ENCODE data around the gene PDCD6IP.

Gene PDCD6IP

DNA sequence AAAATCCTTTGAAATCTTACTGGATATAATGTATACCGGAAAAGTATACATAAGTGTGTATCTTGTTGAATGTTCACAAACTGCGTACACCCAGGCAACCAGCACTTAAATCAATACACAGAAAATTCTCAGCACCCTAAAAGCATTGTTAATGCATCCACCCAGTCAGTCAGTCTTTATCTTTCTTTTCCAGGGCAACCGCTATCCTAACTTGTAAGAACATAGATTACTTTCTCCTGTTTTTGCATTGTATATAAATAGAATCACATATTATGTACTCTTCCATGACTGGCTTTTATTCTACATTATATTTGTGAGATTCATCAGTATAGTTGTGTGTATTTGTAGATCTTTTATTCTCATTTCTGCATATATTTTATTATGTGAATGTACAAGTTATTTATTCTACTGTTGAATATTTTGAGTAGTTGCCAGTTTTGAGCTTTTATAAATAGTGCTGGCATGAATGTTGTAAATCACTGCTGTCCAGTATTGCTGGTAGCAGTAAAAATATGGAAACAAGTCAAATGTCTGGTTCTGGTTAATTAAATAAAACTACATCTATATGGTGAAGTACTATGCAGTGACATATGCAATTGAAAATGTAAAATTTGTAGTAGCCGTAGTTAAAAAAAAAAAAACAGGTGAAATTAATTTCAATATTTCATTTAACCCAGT, 62.1 kb downstream of the PDCD6IP start:
- Histone ChIP-seq H3K4me3 (ENCODE audit: control insufficient read depth in 1 of 7, extremely low read depth in 1 of 7, insufficient read depth in 4 of 7, low read depth in 2 of 7, low read length in 6 of 7) (no peak overlapping the region), H3K36me3 (ENCODE audit: control insufficient read depth in 4 of 4, insufficient read depth in 4 of 4, low read length in 3 of 4) (peaks cover 5 to 48% (median 23%) of the 10 kb centered on the region in 4 experiments), H3K27me3 (replicated peaks in 2 of 5; ENCODE audit: control insufficient read depth in 4 of 5, insufficient read depth in 5 of 5, low read length in 4 of 5) (no peaks in the 10 kb centered on the region), H3K4me1 (ENCODE audit: control extremely low read depth in 1 of 4, control insufficient read depth in 4 of 4, insufficient read depth in 4 of 4, low read length in 3 of 4) (peaks cover 0 to 7% (median 0%) of the 10 kb centered on the region in 4 experiments), H3K27ac (ENCODE audit: insufficient read depth in 1 of 2, low read depth in 1 of 2, low read length in 2 of 2, poor library complexity in 1 of 2, severe bottlenecking in 2 of 2) (no peak overlapping the region), H3K9me3 (ENCODE audit: control extremely low read depth in 1 of 5, control insufficient read depth in 4 of 5, insufficient read depth in 2 of 5, low read depth in 1 of 5, low read length in 4 of 5) (no peaks in the 10 kb centered on the region)
- ChIA-PET CTCF (interaction anchor here (1.2 kb wide), 1 partner anchor 23 kb away, joined by 4 read pairs; no protein-coding TSS in a partner anchor), POLR2A (no interaction called here)
- no CpG with 5 or more reads among the region's 4 CpGs for WGBS (ENCODE audit: insufficient coverage)
- DNase-seq, result no peak

DNA sequence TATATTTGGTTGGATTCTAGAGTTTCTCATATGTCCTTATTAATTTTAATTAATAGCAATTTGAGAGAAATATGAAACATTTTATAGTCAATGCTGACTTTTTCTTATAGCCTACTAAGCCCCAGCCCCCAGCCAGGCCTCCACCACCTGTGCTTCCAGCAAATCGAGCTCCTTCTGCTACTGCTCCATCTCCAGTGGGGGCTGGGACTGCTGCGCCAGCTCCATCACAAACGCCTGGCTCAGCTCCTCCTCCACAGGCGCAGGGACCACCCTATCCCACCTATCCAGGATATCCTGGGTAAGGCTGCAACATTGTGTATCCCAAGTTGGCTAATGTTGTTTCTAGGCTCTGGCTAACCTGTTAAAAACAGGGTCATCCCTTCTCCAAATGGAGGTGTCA, 66.7 kb downstream of the PDCD6IP start:
- H3K27me3 ChIP-seq (replicated peaks in 2 of 5; ENCODE audit: control insufficient read depth in 4 of 5, insufficient read depth in 5 of 5, low read length in 4 of 5), result no peaks in the 10 kb centered on the region
- H3K4me3 ChIP-seq (ENCODE audit: control insufficient read depth in 1 of 7, extremely low read depth in 1 of 7, insufficient read depth in 4 of 7, low read depth in 2 of 7, low read length in 6 of 7), result no peak overlapping the region
- H3K4me1 ChIP-seq (ENCODE audit: control extremely low read depth in 1 of 4, control insufficient read depth in 4 of 4, insufficient read depth in 4 of 4, low read length in 3 of 4), result no peaks in the 10 kb centered on the region
- peak overlapping the region in 1 of 2 experiments; percentile 4 for H3K27ac ChIP-seq (ENCODE audit: insufficient read depth in 1 of 2, low read depth in 1 of 2, low read length in 2 of 2, poor library complexity in 1 of 2, severe bottlenecking in 2 of 2)
- no peaks in the 10 kb centered on the region for H3K9me3 ChIP-seq (ENCODE audit: control extremely low read depth in 1 of 5, control insufficient read depth in 4 of 5, insufficient read depth in 2 of 5, low read depth in 1 of 5, low read length in 4 of 5)
- DNase-seq, result no peak
- peaks cover 17 to 47% (median 32%) of the 10 kb centered on the region in 4 experiments for H3K36me3 ChIP-seq (ENCODE audit: control insufficient read depth in 4 of 4, insufficient read depth in 4 of 4, low read length in 3 of 4)
- ChIA-PET POLR2A (no interaction called here), CTCF (no interaction called here)
- WGBS (ENCODE audit: insufficient coverage), result 95% methylated on average over 4 of the region's 4 CpGs

DNA sequence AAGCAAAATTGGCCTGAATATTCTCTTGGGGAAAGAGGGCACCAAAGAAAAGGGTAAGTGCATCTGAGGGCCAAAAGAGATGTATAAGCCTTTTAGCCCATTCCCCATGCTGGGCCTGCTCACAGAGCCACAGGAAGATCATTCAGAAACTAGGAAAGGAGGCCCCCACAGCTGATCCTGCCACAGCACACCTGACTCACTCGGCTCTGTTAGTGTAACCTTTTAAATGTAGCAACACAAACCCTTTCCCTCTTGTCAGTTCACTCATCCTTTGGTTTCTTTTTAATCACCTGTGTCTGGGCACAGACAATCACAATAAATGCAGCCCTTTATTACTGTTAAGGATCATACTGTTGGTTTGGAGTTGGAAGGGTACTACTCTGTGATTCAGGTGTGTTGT, 69.9 kb downstream of the PDCD6IP start:
- CTCF ChIA-PET, result no interaction called here
- 100% methylated on average over 1 of the region's 1 CpG for whole genome bisulfite sequencing (ENCODE audit: insufficient coverage)
- POLR2A ChIA-PET, result no interaction called here

GRCh38 chr3:33869977-33870376, 71.5 kb downstream of the PDCD6IP start:
- Histone ChIP-seq H3K36me3 (ENCODE audit: control insufficient read depth in 4 of 4, insufficient read depth in 4 of 4, low read length in 3 of 4) (peaks cover 12 to 25% (median 18%) of the 10 kb centered on the region in 4 experiments), H3K27ac (ENCODE audit: insufficient read depth in 1 of 2, low read depth in 1 of 2, low read length in 2 of 2, poor library complexity in 1 of 2, severe bottlenecking in 2 of 2) (no peak overlapping the region), H3K27me3 (replicated peaks in 2 of 5; ENCODE audit: control insufficient read depth in 4 of 5, insufficient read depth in 5 of 5, low read length in 4 of 5) (no peaks in the 10 kb centered on the region), H3K4me3 (ENCODE audit: control insufficient read depth in 1 of 7, extremely low read depth in 1 of 7, insufficient read depth in 4 of 7, low read depth in 2 of 7, low read length in 6 of 7) (no peak overlapping the region), H3K4me1 (ENCODE audit: control extremely low read depth in 1 of 4, control insufficient read depth in 4 of 4, insufficient read depth in 4 of 4, low read length in 3 of 4) (no peaks in the 10 kb centered on the region), H3K9me3 (ENCODE audit: control extremely low read depth in 1 of 5, control insufficient read depth in 4 of 5, insufficient read depth in 2 of 5, low read depth in 1 of 5, low read length in 4 of 5) (no peaks in the 10 kb centered on the region)
- ChIA-PET CTCF (no interaction called here), POLR2A (interaction anchor here (0.6 kb wide), 1 partner anchor 408 kb away, joined by 9 read pairs; no protein-coding TSS in a partner anchor)
- DNase-seq, result no peak
- 100% methylated on average over 4 of the region's 7 CpGs for WGBS (ENCODE audit: insufficient coverage)

More for the DNA sequence above, 69.9 kb downstream of the PDCD6IP start:
- no peak for DNase-seq
- Histone ChIP-seq H3K27ac (ENCODE audit: insufficient read depth in 1 of 2, low read depth in 1 of 2, low read length in 2 of 2, poor library complexity in 1 of 2, severe bottlenecking in 2 of 2) (no peak overlapping the region), H3K27me3 (replicated peaks in 2 of 5; ENCODE audit: control insufficient read depth in 4 of 5, insufficient read depth in 5 of 5, low read length in 4 of 5) (no peaks in the 10 kb centered on the region), H3K4me1 (ENCODE audit: control extremely low read depth in 1 of 4, control insufficient read depth in 4 of 4, insufficient read depth in 4 of 4, low read length in 3 of 4) (no peaks in the 10 kb centered on the region), H3K4me3 (ENCODE audit: control insufficient read depth in 1 of 7, extremely low read depth in 1 of 7, insufficient read depth in 4 of 7, low read depth in 2 of 7, low read length in 6 of 7) (no peak overlapping the region), H3K36me3 (ENCODE audit: control insufficient read depth in 4 of 4, insufficient read depth in 4 of 4, low read length in 3 of 4) (peaks cover 17 to 40% (median 25%) of the 10 kb centered on the region in 4 experiments), H3K9me3 (ENCODE audit: control extremely low read depth in 1 of 5, control insufficient read depth in 4 of 5, insufficient read depth in 2 of 5, low read depth in 1 of 5, low read length in 4 of 5) (no peaks in the 10 kb centered on the region)

GRCh38 chr3:33874815-33875214, 76.4 kb downstream of the PDCD6IP start:
- H3K36me3 ChIP-seq (ENCODE audit: control insufficient read depth in 4 of 4, insufficient read depth in 4 of 4, low read length in 3 of 4), result peaks cover 0 to 4% (median 0%) of the 10 kb centered on the region in 4 experiments
- H3K27me3 ChIP-seq (replicated peaks in 2 of 5; ENCODE audit: control insufficient read depth in 4 of 5, insufficient read depth in 5 of 5, low read length in 4 of 5), result no peaks in the 10 kb centered on the region
- no CpG with 5 or more reads among the region's 1 CpG for WGBS (ENCODE audit: insufficient coverage)
- ChIA-PET CTCF (no interaction called here), POLR2A (no interaction called here)
- no peaks in the 10 kb centered on the region for H3K4me1 ChIP-seq (ENCODE audit: control extremely low read depth in 1 of 4, control insufficient read depth in 4 of 4, insufficient read depth in 4 of 4, low read length in 3 of 4)
- DNase-seq, result no peak
- H3K4me3 ChIP-seq (ENCODE audit: control insufficient read depth in 1 of 7, extremely low read depth in 1 of 7, insufficient read depth in 4 of 7, low read depth in 2 of 7, low read length in 6 of 7), result no peak overlapping the region
- H3K27ac ChIP-seq (ENCODE audit: insufficient read depth in 1 of 2, low read depth in 1 of 2, low read length in 2 of 2, poor library complexity in 1 of 2, severe bottlenecking in 2 of 2), result no peak overlapping the region
- peaks cover 0 to 2% (median 0%) of the 10 kb centered on the region in 5 experiments for H3K9me3 ChIP-seq (ENCODE audit: control extremely low read depth in 1 of 5, control insufficient read depth in 4 of 5, insufficient read depth in 2 of 5, low read depth in 1 of 5, low read length in 4 of 5)

GRCh38 chr3:33875680-33876079, 77.2 kb downstream of the PDCD6IP start:
- Histone ChIP-seq H3K4me3 (ENCODE audit: control insufficient read depth in 1 of 7, extremely low read depth in 1 of 7, insufficient read depth in 4 of 7, low read depth in 2 of 7, low read length in 6 of 7) (no peak overlapping the region), H3K9me3 (ENCODE audit: control extremely low read depth in 1 of 5, control insufficient read depth in 4 of 5, insufficient read depth in 2 of 5, low read depth in 1 of 5, low read length in 4 of 5) (peaks cover 0 to 2% (median 0%) of the 10 kb centered on the region in 5 experiments), H3K27ac (ENCODE audit: insufficient read depth in 1 of 2, low read depth in 1 of 2, low read length in 2 of 2, poor library complexity in 1 of 2, severe bottlenecking in 2 of 2) (no peak overlapping the region), H3K4me1 (ENCODE audit: control extremely low read depth in 1 of 4, control insufficient read depth in 4 of 4, insufficient read depth in 4 of 4, low read length in 3 of 4) (no peaks in the 10 kb centered on the region), H3K27me3 (replicated peaks in 2 of 5; ENCODE audit: control insufficient read depth in 4 of 5, insufficient read depth in 5 of 5, low read length in 4 of 5) (no peaks in the 10 kb centered on the region), H3K36me3 (ENCODE audit: control insufficient read depth in 4 of 4, insufficient read depth in 4 of 4, low read length in 3 of 4) (no peaks in the 10 kb centered on the region)
- DNase-seq, result no peak
- CTCF ChIA-PET, result no interaction called here
- POLR2A ChIA-PET, result no interaction called here

- DNase-seq, result no peak
These were observed 78.8 kb downstream of the PDCD6IP start for GRCh38 chr3:33877187-33877586.

More at GRCh38 chr3:33877187-33877586, 78.8 kb downstream of the PDCD6IP start:
- Histone ChIP-seq H3K36me3 (ENCODE audit: control insufficient read depth in 4 of 4, insufficient read depth in 4 of 4, low read length in 3 of 4) (no peaks in the 10 kb centered on the region), H3K4me3 (ENCODE audit: control insufficient read depth in 1 of 7, extremely low read depth in 1 of 7, insufficient read depth in 4 of 7, low read depth in 2 of 7, low read length in 6 of 7) (no peak overlapping the region), H3K9me3 (ENCODE audit: control extremely low read depth in 1 of 5, control insufficient read depth in 4 of 5, insufficient read depth in 2 of 5, low read depth in 1 of 5, low read length in 4 of 5) (peaks cover 0 to 2% (median 0%) of the 10 kb centered on the region in 5 experiments), H3K4me1 (ENCODE audit: control extremely low read depth in 1 of 4, control insufficient read depth in 4 of 4, insufficient read depth in 4 of 4, low read length in 3 of 4) (no peaks in the 10 kb centered on the region), H3K27ac (ENCODE audit: insufficient read depth in 1 of 2, low read depth in 1 of 2, low read length in 2 of 2, poor library complexity in 1 of 2, severe bottlenecking in 2 of 2) (no peak overlapping the region), H3K27me3 (replicated peaks in 2 of 5; ENCODE audit: control insufficient read depth in 4 of 5, insufficient read depth in 5 of 5, low read length in 4 of 5) (no peaks in the 10 kb centered on the region)
- ChIA-PET CTCF (interaction anchor here (1.5 kb wide), 1 partner anchor 38 kb away, joined by 4 read pairs; no protein-coding TSS in a partner anchor), POLR2A (no interaction called here)
- WGBS (ENCODE audit: insufficient coverage), result 88% methylated on average over 2 of the region's 3 CpGs

All from common myeloid progenitor, CD34-positive (primary cell).